T47D (cell line): ENCODE measurements around the gene TLR5.

Experiments used
- DNase-seq, 2 experiments: peaks; one replicate each; pipeline versions ENCODE4 v3.0.0 to v3.0.0-alpha.2; 2011 to 2012; ENCODE audit warnings: low read depth in 1 of 2, low spot score in 1 of 2
- JUND ChIP-seq: IDR thresholded peaks from 2 replicates; pipeline ENCODE4 v1.6.1; 2012; ENCODE audit warnings: low read depth
- in situ Hi-C: cut with HindIII; loops from 2 replicates; pipeline ENCODE4 v1.10.0; 2016; ENCODE audit warnings: low sequenced_read_pairs, low pct_unique_long_range_greater_than_20kb

TLR5 gene

DNA sequence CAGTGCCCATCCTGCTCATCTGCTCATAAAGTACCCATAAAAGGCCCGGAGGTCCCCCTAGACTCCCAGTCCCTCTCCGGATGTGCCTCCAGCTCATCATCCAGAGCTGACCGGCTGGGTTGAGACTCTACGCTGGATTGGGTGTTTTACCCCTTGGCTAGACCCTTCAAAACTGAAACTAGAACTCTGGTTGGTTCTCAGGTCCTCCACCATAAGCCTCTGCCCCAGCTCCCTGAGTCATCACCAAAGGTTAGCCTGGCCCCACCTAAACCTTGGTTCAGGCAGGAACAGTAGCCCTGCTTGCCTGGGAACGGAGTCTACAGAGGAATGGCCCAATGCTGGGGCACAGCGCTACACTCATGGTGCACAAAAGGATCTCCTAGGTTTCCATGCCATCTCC lies 75.1 kb downstream of the TLR5 start:
- no peak for DNase-seq
- in situ Hi-C loops, result no loop called here
- TF ChIP-seq JUND, result no peak

DNA sequence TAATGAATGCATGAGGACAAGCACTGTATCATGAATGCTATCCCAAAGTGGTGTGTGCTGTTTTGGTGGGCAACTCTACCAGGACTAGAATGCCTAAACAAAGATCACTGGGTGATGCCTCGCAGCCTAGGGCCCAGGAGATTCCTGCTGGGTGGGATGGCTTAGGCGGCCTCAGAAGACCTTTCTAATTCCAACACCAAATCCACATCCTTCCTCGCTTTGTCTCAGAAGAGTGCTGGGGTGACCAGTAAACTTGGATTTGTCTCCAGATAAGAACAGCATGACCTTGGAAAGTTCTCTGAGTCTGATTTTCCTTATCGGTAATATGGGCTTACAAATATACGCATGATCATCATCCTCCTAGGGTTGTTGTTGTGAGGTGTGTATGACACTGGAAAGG lies 76.6 kb downstream of the TLR5 start:
- DNase-seq, result no peak
- in situ Hi-C loops, result no loop called here
- TF ChIP-seq JUND, result no peak

DNA sequence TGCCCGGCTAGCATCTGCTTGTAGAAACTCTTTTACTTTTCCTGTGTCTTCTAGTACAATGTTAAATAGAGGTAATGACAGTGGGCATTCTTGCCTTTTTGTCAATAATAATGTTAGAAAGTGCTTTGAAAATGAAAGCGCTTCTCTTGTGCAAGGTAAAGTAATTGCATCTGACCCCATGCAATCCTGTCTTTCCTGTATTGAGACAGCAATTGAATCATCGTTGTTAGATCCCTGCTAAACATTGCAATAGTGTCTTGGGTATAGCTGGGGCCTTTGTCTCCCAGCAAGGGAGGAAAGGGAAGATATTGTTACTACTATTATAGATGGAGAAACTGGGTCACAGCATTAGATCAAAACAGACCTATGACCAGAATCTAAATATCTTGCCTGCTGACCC lies 80.9 kb downstream of the TLR5 start:
- no peak for DNase-seq
- in situ Hi-C loops, result no loop called here
- TF ChIP-seq JUND, result no peak

DNA sequence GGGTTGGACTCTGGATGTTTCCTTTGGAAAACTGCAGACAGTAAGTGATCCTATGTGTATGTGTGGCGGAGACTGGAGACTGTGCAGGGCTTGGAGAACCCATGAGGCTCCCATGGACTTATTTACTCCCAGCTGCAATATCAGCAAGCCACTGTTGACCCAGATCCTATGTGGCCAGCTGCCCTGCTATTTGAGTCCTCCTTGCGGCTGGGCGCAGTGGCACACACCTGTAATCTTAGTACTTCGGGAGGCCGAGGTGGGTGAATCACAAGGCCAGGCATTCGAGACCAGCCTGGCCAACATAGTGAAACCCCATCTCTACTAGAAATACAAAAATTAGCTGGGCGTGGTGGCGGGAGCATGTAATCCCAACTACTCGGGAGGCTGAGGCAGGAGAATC lies 83.5 kb downstream of the TLR5 start:
- in situ Hi-C loops, result no loop called here
- no peak for TF ChIP-seq JUND
- no peak for DNase-seq
